AG10803 (cell line): ENCODE data around the gene LITAF.

ENCODE experiments used
- DNase-seq: peaks from one replicate; pipeline ENCODE4 v3.0.0; 2010; ENCODE audit warnings: low read depth
- H3K4me3 ChIP-seq: 2 replicates; pipeline ENCODE4 v1.5.1; 2011; ENCODE audit warnings: mild to moderate bottlenecking, low read length, control low read depth
- TF ChIP-seq, protein P1 (sequence below): conservative IDR thresholded peaks from 2 replicates; pipeline ENCODE4 v1.5.1; 2011; ENCODE audit warnings: mild to moderate bottlenecking, low read length, control low read depth, inconsistent platforms

LITAF gene

DNA sequence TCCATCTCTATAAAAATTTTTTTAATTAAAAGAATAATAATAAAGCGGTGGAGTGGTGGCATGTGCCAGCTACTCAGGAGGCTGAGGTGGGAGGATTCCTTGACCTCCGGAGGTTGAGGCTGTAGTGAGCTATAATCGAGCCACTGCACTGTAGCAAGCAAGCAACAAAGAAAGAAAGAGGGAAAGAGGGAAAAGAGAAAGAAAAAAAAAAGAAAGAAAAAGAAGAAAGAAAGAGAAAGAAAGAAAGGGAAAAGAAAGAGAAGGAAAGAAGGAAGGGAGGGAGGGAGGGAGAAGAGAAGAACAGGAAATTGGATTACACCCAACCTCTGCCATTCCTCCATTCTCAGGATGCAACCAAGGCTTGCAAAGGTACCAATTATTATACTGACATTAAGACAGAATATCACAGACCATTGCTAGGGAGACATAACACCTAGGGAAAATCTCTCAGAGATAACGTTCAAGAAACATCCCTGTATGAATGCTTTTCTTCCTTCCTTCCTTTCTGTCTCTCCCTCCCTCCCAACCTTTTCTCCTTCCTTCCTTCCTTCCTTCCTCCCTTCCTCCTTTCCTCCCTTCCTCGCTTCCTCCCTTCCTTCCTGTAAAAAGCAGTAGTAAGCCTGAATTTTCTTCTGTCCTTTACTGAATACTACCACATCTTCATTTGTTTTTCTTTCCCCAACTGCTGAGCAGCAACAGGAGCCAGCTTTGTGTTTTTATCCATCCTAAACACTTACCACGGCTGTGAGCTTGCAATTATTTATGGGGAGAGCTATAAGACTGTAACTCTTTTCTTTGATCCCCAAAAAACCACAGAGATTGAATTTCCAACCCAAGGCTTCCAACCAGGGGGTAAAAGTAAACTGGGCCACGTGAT, 1.8 kb upstream of the LITAF start:
- TF ChIP-seq, protein P1, sequence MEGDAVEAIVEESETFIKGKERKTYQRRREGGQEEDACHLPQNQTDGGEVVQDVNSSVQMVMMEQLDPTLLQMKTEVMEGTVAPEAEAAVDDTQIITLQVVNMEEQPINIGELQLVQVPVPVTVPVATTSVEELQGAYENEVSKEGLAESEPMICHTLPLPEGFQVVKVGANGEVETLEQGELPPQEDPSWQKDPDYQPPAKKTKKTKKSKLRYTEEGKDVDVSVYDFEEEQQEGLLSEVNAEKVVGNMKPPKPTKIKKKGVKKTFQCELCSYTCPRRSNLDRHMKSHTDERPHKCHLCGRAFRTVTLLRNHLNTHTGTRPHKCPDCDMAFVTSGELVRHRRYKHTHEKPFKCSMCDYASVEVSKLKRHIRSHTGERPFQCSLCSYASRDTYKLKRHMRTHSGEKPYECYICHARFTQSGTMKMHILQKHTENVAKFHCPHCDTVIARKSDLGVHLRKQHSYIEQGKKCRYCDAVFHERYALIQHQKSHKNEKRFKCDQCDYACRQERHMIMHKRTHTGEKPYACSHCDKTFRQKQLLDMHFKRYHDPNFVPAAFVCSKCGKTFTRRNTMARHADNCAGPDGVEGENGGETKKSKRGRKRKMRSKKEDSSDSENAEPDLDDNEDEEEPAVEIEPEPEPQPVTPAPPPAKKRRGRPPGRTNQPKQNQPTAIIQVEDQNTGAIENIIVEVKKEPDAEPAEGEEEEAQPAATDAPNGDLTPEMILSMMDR = no peak
- no peak overlapping the region for H3K4me3 ChIP-seq
- DNase-seq = no peak

DNA sequence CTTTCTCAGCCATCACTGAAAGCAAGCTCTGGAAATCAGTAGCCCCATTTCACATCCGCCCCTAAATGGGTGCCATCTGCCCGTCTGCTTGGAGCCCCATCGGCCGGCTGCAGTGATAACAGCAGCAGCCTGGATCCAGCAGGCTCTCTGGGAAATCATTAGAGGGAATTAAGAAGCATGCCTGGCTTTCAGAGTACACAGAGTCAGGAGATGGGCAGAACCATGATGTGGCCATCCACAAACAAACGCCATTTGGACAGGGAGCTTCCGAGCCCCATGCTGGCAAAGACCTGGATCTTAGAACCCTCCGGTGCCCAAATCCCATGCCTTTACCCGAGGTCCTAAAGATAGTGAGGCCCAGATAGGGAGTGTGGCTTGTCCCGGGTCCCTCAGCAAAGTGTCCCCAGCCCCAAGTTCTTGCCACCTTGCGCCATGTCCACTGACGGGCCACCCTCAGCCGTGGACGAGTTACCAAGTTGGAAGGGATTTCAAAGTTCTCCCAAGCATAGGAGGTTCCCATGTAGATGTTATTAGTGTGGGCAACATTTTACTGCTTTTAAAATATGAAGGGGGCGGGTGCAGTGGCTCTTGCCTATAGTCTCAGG, 1.0 kb upstream of the LITAF start:
- TF ChIP-seq, protein P1 = no peak
- no peak for DNase-seq
- peak overlapping the region; percentile 73 for H3K4me3 ChIP-seq

DNA sequence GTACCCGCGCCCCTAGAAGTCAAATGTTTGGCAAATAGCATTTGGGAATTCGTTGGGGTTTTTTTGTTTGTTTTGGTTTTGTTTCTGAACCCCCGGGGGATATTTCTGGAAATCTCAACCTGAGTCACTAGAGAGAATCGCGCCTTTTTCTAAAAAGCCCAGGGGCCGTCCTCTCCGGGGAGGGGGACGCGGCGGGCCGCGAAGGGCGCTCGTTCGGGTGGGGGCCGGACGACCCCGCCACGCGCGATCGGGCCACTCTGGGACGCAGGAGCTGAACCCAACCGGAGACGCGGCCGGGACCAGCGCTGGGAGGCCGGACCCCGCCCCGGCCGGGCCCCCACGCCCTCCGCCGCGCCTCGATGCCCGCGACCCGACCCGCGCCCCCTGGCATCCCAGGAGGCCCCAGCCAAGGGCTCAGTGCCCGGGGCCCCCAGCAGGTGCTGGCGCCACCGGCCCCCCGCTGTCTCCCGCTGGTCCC, 302 bp downstream of the LITAF start:
- DNase-seq = no peak
- TF ChIP-seq, protein P1 = no peak
- H3K4me3 ChIP-seq = peak overlapping the region; percentile 73

DNA sequence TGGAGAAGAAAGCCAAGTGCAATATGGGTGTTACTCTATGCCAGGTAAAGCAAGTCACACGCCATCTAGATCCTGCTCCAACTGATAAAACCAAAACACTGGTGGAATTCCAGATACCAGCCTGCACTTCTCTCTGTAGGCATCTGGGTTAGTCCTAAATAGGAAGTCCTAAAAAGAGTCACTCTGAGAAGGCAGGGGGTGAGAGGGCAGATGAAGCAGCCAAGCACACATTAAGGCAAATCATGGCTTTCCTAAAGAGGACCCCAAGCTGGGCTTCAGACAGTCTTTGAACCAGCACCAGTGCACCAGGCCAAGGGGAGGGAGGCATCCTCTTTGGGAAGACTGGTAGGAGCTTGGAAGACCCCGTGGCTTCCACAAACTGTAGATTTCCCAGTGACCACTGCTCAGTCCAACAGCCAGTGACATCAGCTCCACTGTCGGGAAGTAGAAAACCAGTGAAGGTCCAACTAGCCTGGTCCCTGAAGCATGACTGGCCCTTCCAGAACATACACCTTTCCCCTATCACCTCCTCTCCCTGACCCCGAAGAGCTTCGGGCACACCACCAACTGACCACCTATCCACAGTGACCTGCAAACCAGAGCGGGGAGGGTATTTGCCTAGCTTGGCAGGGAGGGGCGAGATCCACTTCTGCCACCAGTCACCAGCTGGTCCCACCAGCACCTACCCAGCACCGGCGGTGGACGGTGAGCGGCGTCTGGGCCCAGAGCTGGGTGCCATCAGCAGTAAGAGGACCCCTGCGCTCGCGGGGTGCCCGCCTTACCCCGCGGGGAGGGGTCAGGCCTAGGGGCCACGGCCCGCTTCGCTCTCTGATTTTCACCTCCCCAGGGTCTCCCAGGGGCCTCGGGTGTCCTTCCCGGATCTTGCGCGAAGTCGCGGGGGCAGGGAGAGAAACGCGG, 1.0 kb downstream of the LITAF start:
- H3K4me3 ChIP-seq = peak overlapping the region; percentile 73
- DNase-seq = no peak
- TF ChIP-seq, protein P1 = no peak

DNA sequence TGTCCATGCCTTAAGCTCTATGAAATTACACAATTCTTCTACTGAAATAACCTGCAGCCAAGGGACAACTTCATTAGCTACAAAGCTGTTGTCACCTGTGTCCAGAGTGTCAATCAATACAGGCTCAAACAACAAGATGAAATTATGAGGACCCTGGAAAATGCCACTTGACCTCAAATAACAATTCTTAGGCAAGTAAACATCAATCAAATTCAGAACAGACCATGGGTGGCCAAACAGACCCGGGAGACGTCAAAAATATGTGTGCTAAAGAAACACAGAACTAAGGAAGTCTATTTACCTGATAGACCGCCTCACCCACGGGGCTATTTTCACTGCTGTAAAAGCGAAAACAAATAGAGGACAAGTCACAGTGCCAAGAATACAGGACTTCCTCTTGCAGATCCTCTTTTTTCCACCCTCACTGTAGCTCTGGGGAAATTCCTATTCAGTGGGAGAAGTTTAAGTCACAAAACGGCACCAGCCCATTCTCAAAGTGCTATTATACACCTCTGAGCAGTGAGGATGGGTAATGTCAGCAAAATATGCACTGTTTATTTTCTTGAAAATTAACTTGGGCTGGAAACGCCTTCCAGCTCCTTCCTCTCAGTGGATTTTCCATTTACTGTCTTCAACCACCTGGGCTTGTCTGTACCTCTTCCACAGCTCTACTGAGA, 2.7 kb downstream of the LITAF start:
- TF ChIP-seq, protein P1 = no peak
- H3K4me3 ChIP-seq = no peak overlapping the region
- no peak for DNase-seq

DNA sequence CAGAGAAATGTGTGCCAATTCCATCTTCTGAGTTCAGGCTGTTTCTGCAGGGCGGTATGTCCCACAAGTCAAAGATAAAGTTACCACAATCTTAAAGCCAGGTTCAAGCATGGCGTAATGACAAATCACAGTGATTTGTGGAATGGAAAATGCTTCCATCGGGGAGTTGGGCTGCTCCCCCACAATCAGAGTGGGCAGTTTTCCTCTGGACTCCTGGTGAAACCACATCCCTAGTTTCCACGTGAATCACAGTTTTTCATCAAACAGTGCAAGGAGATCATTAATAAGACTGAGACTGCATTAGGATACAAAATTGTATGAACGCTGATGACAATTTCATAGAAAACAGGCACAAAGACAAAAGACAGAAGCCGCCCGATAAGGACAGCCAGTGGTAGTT, 3.6 kb downstream of the LITAF start:
- DNase-seq = peak; percentile 16
- no peak overlapping the region for H3K4me3 ChIP-seq
- TF ChIP-seq, protein P1 = no peak
